B cell (primary cell): ENCODE data around the gene MAPKAPK5. TPM values are rescaled to one million over a fixed set of nuclear protein-coding genes. Genes with fewer than 3 reads are reported as not detected.

Source experiments
- ATAC-seq: fragments of 200-7000 bp; cut with Tn5 transposase; one replicate; pipeline ENCODE4 v1.10.0; 2021; ENCODE audit warnings: low read depth, mild to moderate bottlenecking, moderate number of reproducible peaks, moderate library complexity
- CTCF ChIA-PET: fragments of 350-600 bp; sonication (Branson Sonifier 250); formaldehyde crosslinking; loops from one replicate; lab custom pipeline; 2021; ENCODE audit warnings: antibody characterized with exemption, inconsistent platforms; lab: Charles Lee
- POLR2A ChIA-PET: fragments of 350-600 bp; sonication (Branson Sonifier 250); formaldehyde crosslinking; loops from one replicate; lab custom pipeline; 2021; ENCODE audit warnings: antibody characterized with exemption; lab: Charles Lee
- DNase-seq: peaks from one replicate; pipeline ENCODE4 v3.0.0; 2013
- H2AFZ ChIP-seq: 2 replicates; pipeline ENCODE4 v1.6.1; 2012; ENCODE audit warnings: mild to moderate bottlenecking, low read depth, low read length; ENCODE audit not compliant: insufficient read depth, poor library complexity, severe bottlenecking
- H3K27ac ChIP-seq, 2 donors: 1 replicate in 1 of 2; 2 replicates in 1 of 2; pipeline ENCODE4 v1.5.1; 2012 to 2013; ENCODE audit warnings: low read length in 2 of 2, mild to moderate bottlenecking in 2 of 2, moderate library complexity in 1 of 2
- H3K27me3 ChIP-seq, 4 experiments: fragments of 200-600 bp in 1 of 4; sonication (generic) in 1 of 4; replicated peaks in 1 of 4; 1 replicate in 2 of 4; 2 replicates in 2 of 4; pipeline versions ENCODE4 v1.6.1 to v1.7.0; 2013 to 2016; ENCODE audit warnings: low read length in 3 of 4, mild to moderate bottlenecking in 2 of 4, mixed read lengths in 1 of 4, moderate library complexity in 1 of 4; ENCODE audit not compliant: insufficient read depth in 4 of 4, control insufficient read depth in 3 of 4; ENCODE audit errors: control extremely low read depth in 1 of 4
- H3K36me3 ChIP-seq, 2 experiments: replicated peaks in 1 of 2; 1 replicate in 1 of 2; 2 replicates in 1 of 2; pipeline versions ENCODE4 v1.6.1 to v1.7.1; 2013; ENCODE audit warnings: low read length in 1 of 2; ENCODE audit not compliant: insufficient read depth in 2 of 2, control insufficient read depth in 1 of 2; ENCODE audit errors: control extremely low read depth in 1 of 2, extremely low read depth in 1 of 2
- H3K4me1 ChIP-seq, 2 donors: fragments of 200-600 bp in 1 of 2; sonication (generic) in 1 of 2; 1 replicate in 1 of 2; 2 replicates in 1 of 2; pipeline versions ENCODE4 v1.5.1 to v1.6.1; 2013 to 2017; ENCODE audit warnings: low read length in 2 of 2; ENCODE audit not compliant: control insufficient read depth in 2 of 2, insufficient read depth in 2 of 2
- H3K4me2 ChIP-seq: replicated peaks from 2 replicates; pipeline ENCODE3; 2012; ENCODE audit warnings: mild to moderate bottlenecking, low read depth, low read length; ENCODE audit not compliant: poor library complexity, severe bottlenecking
- H3K4me3 ChIP-seq, 5 experiments: fragments of 200-600 bp in 1 of 5; sonication (generic) in 1 of 5; 1 replicate in 3 of 5; 2 replicates in 2 of 5; pipeline versions ENCODE4 v1.5.1 to v1.7.0; 2011 to 2016; ENCODE audit warnings: low read length in 4 of 5, mild to moderate bottlenecking in 4 of 5, low read depth in 2 of 5, control low read depth in 1 of 5, moderate library complexity in 1 of 5; ENCODE audit not compliant: insufficient read depth in 1 of 5; ENCODE audit errors: control extremely low read depth in 1 of 5, extremely low read depth in 1 of 5
- H3K79me2 ChIP-seq: fragments of 200-600 bp; sonication (generic); one replicate; pipeline ENCODE4 v1.6.0; 2016; ENCODE audit warnings: low read length; ENCODE audit not compliant: control insufficient read depth, insufficient read depth
- H3K9ac ChIP-seq: fragments of 200-600 bp; sonication (generic); 2 replicates; pipeline ENCODE4 v1.6.1; 2017; ENCODE audit warnings: mild to moderate bottlenecking, low read length, moderate library complexity
- H3K9me3 ChIP-seq, 3 donors: one replicate each; pipeline versions ENCODE4 v1.6.1 to v1.7.1; 2013; ENCODE audit warnings: low read length in 2 of 3; ENCODE audit not compliant: control insufficient read depth in 2 of 3, insufficient read depth in 1 of 3; ENCODE audit errors: control extremely low read depth in 1 of 3
- H4K20me1 ChIP-seq: 2 replicates; pipeline ENCODE4 v1.6.0; 2012; ENCODE audit warnings: mild to moderate bottlenecking, low read length; ENCODE audit not compliant: insufficient read depth, control insufficient read depth, poor library complexity, severe bottlenecking
- H3K27ac Mint-ChIP-seq: one replicate; pipeline ENCODE4 v1.8.0; 2021; ENCODE audit warnings: mixed read lengths
- H3K27me3 Mint-ChIP-seq: one replicate; pipeline ENCODE4 v1.8.0; 2021; ENCODE audit warnings: mixed read lengths
- H3K4me1 Mint-ChIP-seq: one replicate; pipeline ENCODE4 v1.8.0; 2021; ENCODE audit warnings: mixed read lengths
- H3K4me3 Mint-ChIP-seq: one replicate; pipeline ENCODE4 v1.8.0; 2021; ENCODE audit warnings: mixed read lengths
- H3K9me3 Mint-ChIP-seq: one replicate; pipeline ENCODE4 v1.8.0; 2022; ENCODE audit warnings: mixed read lengths; ENCODE audit not compliant: insufficient read depth
- EZH2 ChIP-seq: IDR thresholded peaks from 2 replicates; pipeline ENCODE4 v1.6.1; 2012; ENCODE audit warnings: borderline replicate concordance, low read depth, mild to moderate bottlenecking, moderate library complexity, low read length; ENCODE audit not compliant: insufficient read depth, poor library complexity, severe bottlenecking
- WGBS: methylation state at CpG from one replicate; pipeline ENCODE4 v1.1.5; 2013; ENCODE audit warnings: missing lambda C conversion rate; ENCODE audit not compliant: insufficient coverage; 5-methylcytosine and 5-hydroxymethylcytosine counted together
- intact Hi-C: fragments of 100-400 bp; cut with micrococcal nuclease; formaldehyde crosslinking; loops from one replicate; pipeline ENCODE4 v1.10.0; 2022
- polyA plus RNA-seq: library from polyadenylated mRNA; depleted of rRNA; stranded (reverse); fragments of >200 nt; gene quantifications from 2 replicates; pipeline ENCODE4 v1.2.3, GENCODE V29; 2012
- total RNA-seq, 2 donors: library from RNA; stranded (reverse); fragments of 120-200 nt in 1 of 2; gene quantifications; 1 replicate in 1 of 2; 2 replicates in 1 of 2; pipeline versions ENCODE4 v1.2.3 to v1.2.4, GENCODE V29; 2013 to 2022
- TF ChIP-seq, protein P1 (sequence below): fragments of 200-600 bp; IDR thresholded peaks from one replicate; pipeline ENCODE4 v1.8.0; 2022; ENCODE audit warnings: antibody characterized with exemption, mild to moderate bottlenecking

MAPKAPK5 gene
- total and polyA plus RNA-seq, 2 donors (not counting 1 experiment from before 2014, with no cell fraction given), result 60.2 to 64.4 TPM

DNA sequence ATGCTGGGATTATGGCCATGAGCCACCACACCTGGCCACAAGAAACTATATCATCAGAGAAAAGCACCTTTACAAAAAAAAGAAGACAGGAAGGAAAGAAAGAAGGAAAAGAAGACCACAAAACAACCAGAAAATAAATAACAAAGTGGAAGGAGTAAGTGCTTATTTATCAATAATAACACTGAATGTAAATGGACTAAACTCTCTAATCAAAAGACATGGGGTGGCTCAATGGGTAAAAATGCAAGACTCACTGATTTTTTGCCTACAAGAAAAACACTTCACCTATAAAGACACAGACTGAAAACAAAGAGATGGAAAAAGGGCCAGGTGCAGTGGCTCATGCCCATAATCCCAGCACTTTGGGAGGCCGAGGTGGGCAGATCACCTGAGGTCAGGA is 65.7 kb downstream of the MAPKAPK5 start:
- Mint-ChIP-seq H3K27me3 (no peaks in the 10 kb centered on the region), H3K4me1 (no peaks in the 10 kb centered on the region), H3K9me3 (peaks cover 13% of the 10 kb centered on the region), H3K27ac (no peak overlapping the region), H3K4me3 (no peak overlapping the region)
- H3K36me3 ChIP-seq, result peaks cover 0 to 3% of the 10 kb centered on the region in 2 experiments
- no peaks in the 10 kb centered on the region for H3K79me2 ChIP-seq
- intact Hi-C loops, result no loop called here
- POLR2A ChIA-PET, result no interaction called here
- no peak for ATAC-seq
- no peak overlapping the region for H3K9ac ChIP-seq
- no peak overlapping the region for H3K4me2 ChIP-seq
- peaks cover 2 to 5% (median 4%) of the 10 kb centered on the region in 3 donors for H3K9me3 ChIP-seq
- H3K27me3 ChIP-seq, result no peaks in the 10 kb centered on the region
- no peak overlapping the region for H3K4me3 ChIP-seq
- DNase-seq, result no peak
- no peak overlapping the region for H3K27ac ChIP-seq
- H3K4me1 ChIP-seq, result no peaks in the 10 kb centered on the region
- no peak overlapping the region for H2AFZ ChIP-seq
- TF ChIP-seq EZH2, result no peak
- TF ChIP-seq, protein P1, sequence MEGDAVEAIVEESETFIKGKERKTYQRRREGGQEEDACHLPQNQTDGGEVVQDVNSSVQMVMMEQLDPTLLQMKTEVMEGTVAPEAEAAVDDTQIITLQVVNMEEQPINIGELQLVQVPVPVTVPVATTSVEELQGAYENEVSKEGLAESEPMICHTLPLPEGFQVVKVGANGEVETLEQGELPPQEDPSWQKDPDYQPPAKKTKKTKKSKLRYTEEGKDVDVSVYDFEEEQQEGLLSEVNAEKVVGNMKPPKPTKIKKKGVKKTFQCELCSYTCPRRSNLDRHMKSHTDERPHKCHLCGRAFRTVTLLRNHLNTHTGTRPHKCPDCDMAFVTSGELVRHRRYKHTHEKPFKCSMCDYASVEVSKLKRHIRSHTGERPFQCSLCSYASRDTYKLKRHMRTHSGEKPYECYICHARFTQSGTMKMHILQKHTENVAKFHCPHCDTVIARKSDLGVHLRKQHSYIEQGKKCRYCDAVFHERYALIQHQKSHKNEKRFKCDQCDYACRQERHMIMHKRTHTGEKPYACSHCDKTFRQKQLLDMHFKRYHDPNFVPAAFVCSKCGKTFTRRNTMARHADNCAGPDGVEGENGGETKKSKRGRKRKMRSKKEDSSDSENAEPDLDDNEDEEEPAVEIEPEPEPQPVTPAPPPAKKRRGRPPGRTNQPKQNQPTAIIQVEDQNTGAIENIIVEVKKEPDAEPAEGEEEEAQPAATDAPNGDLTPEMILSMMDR, result no peak
- CTCF ChIA-PET, result no interaction called here
- H4K20me1 ChIP-seq, result no peaks in the 10 kb centered on the region
- 100% methylated on average over 1 of the region's 1 CpG for whole genome bisulfite sequencing

DNA sequence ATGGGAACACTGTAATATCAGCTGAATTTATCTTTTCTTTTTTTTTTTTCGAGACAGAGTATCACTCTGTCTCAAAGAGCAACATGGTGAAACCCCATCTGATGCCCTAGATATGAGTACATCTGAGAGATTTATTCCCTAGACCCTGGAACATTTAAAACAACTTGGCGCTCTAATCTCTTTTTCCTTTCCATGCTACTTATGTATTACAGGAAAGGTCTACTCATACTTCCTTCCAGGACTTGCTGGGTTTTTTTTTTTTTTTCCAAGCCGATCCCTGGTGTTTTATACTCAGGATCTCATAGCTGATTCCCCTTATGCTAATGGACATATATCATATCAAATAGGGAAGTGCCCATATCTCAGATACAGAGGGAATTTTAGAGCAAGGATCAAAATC is 83.1 kb downstream of the MAPKAPK5 start:
- H3K9ac ChIP-seq, result no peak overlapping the region
- intact Hi-C loops, result no loop called here
- no peaks in the 10 kb centered on the region for H3K27me3 ChIP-seq
- WGBS, result no CpG with 5 or more reads among the region's 3 CpGs
- no peak overlapping the region for H2AFZ ChIP-seq
- DNase-seq (no peak), ATAC-seq (no peak)
- H3K9me3 ChIP-seq, result no peaks in the 10 kb centered on the region
- CTCF ChIA-PET, result no interaction called here
- Mint-ChIP-seq H3K27me3 (no peaks in the 10 kb centered on the region), H3K27ac (no peak overlapping the region), H3K4me1 (no peaks in the 10 kb centered on the region), H3K4me3 (no peak overlapping the region), H3K9me3 (no peaks in the 10 kb centered on the region)
- no peak overlapping the region for H3K27ac ChIP-seq
- H3K4me3 ChIP-seq, result no peak overlapping the region
- POLR2A ChIA-PET, result no interaction called here
- no peak overlapping the region for H3K4me2 ChIP-seq
- H3K36me3 ChIP-seq, result no peaks in the 10 kb centered on the region
- no peaks in the 10 kb centered on the region for H3K79me2 ChIP-seq
- H3K4me1 ChIP-seq, result no peaks in the 10 kb centered on the region
- no peaks in the 10 kb centered on the region for H4K20me1 ChIP-seq
- no peak for TF ChIP-seq EZH2
- TF ChIP-seq, protein P1, result no peak
